GM12865 (cell line): ENCODE measurements around the gene FIBCD1.

Source experiments
- DNase-seq: peaks from one replicate; pipeline ENCODE4 v3.0.0; 2010; ENCODE audit warnings: low read depth
- H3K4me3 ChIP-seq: 2 replicates; pipeline ENCODE4 v1.5.1; 2011; ENCODE audit warnings: mild to moderate bottlenecking, low read depth, low read length, control low read depth
- CTCF ChIP-seq: IDR thresholded peaks from 2 replicates; pipeline ENCODE4 v1.5.1; 2011; ENCODE audit warnings: low read length, control low read depth, low read depth, inconsistent platforms; ENCODE audit not compliant: insufficient read depth; ENCODE audit errors: missing control alignments

FIBCD1 gene

DNA sequence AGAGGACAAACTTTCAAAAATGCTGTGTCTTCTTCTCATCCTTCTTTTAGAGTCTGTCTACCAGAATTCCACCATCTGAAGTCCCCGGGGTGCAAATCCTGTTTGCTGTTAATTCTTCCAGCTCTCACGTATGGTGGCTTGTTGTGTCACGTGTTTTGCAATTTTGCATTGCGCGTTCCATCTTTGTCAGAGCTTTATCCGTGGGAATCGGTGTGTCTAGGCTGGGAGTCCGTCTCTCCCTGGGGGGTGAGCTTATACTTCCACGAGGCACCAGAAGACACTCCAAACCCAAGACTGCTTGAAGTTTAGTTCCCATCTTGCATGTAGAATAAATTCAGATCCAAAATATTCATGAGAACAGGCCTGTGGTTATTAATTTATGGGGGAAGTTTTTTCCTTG, 6.1 kb upstream of the FIBCD1 start:
- DNase-seq, result no peak
- no peak for TF ChIP-seq CTCF

GRCh38 chr9:130944510-130945058, 5.5 kb upstream of the FIBCD1 start:
- DNase-seq, result no peak
- no peak overlapping the region for H3K4me3 ChIP-seq
- TF ChIP-seq CTCF, result no peak

More for the DNA sequence above, 6.1 kb upstream of the FIBCD1 start:
- no peak overlapping the region for H3K4me3 ChIP-seq

DNA sequence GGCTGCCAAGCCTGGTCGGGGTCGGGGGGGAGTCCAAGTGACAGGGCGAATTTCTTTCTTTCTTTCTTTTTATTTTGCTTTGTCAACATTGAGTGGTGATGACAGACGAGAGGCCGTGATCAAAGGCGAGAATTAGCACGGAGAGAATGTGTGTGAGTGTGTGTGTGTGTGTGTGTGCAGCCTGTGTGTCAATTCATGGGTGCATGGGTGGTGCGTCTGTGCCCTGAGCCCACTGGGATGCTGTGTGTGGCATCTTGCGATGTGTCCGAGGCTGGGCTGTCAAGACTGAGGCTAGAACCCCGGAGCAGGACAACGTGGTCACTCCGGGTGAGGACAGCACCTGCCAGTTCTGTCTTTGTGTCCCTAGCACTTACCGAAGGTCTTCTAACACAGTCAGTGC, 4.7 kb upstream of the FIBCD1 start:
- no peak overlapping the region for H3K4me3 ChIP-seq
- no peak for TF ChIP-seq CTCF
- no peak for DNase-seq

DNA sequence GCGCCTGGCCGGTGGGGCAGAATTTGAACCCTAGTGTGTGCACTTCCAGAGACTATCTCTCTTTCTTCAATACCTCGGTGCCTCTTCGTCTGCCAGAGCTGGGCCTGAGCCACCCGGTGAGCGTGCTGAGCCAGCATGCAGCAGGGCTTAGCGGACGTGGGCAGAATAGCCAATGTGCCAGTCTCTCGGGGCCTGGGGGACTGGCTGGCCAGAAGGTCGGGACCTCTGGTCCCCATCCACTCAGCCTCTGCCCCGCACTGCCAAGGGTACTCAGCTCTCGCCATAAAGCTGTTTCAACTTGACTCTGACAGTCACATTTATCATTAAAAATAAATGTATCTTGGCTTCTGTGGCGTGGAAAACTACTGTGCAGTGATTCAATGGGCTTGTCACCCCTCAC, 4.2 kb upstream of the FIBCD1 start:
- DNase-seq, result no peak
- H3K4me3 ChIP-seq, result no peak overlapping the region
- no peak for TF ChIP-seq CTCF

- no peak for TF ChIP-seq CTCF
- no peak overlapping the region for H3K4me3 ChIP-seq
- no peak for DNase-seq
These were observed 3.6 kb upstream of the FIBCD1 start for GRCh38 chr9:130942679-130943078.

DNA sequence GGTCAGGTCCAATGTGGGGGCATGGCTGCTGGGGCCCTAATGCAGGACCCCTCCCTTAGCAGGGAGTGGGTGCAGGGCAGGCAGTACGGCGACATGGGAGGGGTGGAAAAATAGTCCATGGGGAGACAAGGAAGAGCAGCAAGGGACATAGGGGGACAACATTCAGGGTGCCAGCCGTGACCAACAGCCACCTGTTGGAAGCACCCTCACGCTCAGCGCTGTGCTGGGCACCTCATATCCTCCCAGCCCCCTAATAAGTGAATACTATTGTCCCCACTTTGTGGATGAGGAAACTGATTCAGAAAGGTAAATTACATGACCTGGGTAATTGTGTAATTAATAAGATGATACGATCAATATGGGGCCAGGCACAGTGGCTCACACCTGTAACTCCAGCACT, 3.0 kb upstream of the FIBCD1 start:
- no peak for TF ChIP-seq CTCF
- no peak overlapping the region for H3K4me3 ChIP-seq
- DNase-seq, result no peak
